ENCODE measurements around the gene SLC4A3. TPM values are rescaled to one million over a fixed set of nuclear protein-coding genes. Genes with fewer than 3 reads are reported as not detected.

Gene SLC4A3
- total RNA-seq, 1 donor from 2014 or later = 24.4 TPM

DNA sequence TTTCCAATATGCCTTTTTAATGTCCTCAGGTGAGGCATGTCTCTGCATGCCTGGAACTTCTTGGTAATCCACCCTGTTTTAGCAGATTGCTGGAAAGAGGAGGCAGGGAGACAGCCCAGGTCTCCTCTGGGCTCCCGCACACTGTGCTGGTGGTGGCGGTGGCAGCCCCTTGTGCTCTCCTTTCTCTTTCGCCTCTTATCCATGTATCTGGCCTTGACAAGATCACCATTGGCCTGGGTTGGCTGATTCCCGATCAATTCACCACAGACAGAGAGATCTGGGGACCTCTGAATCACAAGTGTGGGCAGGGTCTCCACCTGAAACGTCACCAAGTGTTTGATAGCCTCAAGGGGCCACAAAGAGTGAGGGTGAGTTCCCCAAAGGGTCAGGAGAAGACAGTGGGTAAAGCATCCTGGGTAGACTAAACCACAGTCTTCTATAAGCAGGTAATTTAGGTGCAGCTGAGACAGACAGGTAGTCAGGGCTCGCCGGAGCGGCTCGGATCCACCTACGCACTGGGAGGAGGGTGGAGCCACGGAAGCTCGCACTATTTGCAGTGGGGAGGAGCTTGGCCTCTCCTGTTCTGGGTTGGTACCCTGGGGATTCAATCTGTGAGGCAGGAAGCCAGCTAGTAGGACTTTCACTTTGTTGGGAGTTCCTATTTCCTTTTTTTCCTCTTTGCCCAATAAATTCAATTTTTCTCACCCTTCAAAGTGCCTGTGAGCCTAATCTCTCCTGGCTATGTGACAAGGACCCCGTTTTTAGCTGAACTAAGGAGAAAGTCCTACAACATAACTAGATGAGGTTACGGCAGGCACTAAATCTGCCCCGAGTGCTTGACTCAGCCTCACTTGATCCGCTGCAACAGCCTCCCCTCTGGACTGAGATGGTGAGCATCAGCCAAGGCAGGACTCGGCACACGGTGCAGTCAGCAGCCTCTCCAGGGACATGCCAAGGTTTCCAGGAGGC is 57.6 kb downstream of the SLC4A3 start:
- TF ChIP-seq, protein P1, sequence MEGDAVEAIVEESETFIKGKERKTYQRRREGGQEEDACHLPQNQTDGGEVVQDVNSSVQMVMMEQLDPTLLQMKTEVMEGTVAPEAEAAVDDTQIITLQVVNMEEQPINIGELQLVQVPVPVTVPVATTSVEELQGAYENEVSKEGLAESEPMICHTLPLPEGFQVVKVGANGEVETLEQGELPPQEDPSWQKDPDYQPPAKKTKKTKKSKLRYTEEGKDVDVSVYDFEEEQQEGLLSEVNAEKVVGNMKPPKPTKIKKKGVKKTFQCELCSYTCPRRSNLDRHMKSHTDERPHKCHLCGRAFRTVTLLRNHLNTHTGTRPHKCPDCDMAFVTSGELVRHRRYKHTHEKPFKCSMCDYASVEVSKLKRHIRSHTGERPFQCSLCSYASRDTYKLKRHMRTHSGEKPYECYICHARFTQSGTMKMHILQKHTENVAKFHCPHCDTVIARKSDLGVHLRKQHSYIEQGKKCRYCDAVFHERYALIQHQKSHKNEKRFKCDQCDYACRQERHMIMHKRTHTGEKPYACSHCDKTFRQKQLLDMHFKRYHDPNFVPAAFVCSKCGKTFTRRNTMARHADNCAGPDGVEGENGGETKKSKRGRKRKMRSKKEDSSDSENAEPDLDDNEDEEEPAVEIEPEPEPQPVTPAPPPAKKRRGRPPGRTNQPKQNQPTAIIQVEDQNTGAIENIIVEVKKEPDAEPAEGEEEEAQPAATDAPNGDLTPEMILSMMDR (IDR thresholded peaks at IDR 0.05; ENCODE audit: partially characterized antibody, unreplicated experiment) = no peak
- Mint-ChIP-seq H3K4me1 (ENCODE audit: low read depth, unreplicated experiment) (peaks cover 5% of the 10 kb centered on the region), H3K27ac (ENCODE audit: unreplicated experiment) (no peak overlapping the region), H3K9me3 (ENCODE audit: unreplicated experiment) (peaks cover 3% of the 10 kb centered on the region), H3K27me3 (ENCODE audit: unreplicated experiment) (peaks cover 2% of the 10 kb centered on the region), H3K4me3 (ENCODE audit: unreplicated experiment) (peak overlapping the region; percentile 50), H3K36me3 (ENCODE audit: unreplicated experiment) (peaks cover 20% of the 10 kb centered on the region)
- DNase-seq = no peak

DNA sequence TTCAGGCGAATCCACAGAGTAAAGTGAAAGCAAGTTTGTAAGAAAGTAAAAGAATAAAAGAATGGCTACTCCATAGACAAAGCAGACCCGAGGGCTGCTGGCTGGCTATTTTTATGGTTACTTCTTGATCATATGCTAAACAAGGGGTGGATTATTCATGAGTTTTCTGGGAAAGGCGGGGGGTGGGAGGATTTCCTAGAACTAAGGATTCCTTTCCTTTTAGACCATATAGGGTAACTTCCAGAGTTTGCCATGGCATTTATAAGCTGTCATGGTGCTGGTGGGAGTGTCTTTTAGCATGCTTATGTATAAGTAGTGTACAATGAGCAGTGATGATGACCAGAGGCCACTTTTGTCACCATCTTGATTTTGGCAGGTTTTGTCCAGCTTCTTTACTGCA is 59.8 kb downstream of the SLC4A3 start:
- DNase-seq = no peak
- Mint-ChIP-seq H3K4me1 (ENCODE audit: low read depth, unreplicated experiment) (peaks cover 5% of the 10 kb centered on the region), H3K27me3 (ENCODE audit: unreplicated experiment) (peaks cover 2% of the 10 kb centered on the region)

DNA sequence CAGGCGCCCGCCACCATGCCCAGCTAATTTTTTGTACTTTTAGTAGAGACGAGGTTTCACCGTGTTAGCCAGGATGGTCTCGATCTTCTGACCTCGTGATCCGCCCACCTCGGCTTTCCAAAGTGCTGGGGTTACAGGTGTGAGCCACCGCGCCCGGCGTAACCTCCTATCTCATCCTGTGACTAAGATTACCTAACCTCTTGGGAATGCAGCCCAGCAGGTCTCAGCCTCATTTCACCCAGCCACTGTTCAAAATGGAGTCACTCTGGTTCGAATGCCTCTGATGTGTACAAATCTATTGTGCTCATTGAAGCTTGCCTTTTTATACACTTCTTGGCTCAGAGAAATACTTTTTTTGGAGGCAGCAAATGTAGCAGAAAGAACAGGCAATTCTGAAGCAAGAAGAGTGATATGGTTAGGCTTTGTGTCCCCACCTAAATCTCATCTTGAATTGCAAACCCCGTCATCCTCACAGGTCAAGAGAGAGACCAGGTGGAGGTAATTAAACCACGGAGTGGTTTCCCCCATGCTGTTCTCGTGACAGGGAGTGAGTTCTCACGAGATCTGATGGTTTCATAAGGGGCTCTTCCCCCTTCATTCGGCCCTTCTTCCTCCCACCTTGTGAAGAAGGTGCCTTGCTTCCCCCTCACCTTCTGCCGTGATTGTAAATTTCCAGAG is 60.6 kb downstream of the SLC4A3 start:
- Mint-ChIP-seq H3K4me3 (ENCODE audit: unreplicated experiment) (no peak overlapping the region), H3K9me3 (ENCODE audit: unreplicated experiment) (peaks cover 2% of the 10 kb centered on the region), H3K4me1 (ENCODE audit: low read depth, unreplicated experiment) (peaks cover 5% of the 10 kb centered on the region), H3K27ac (ENCODE audit: unreplicated experiment) (no peak overlapping the region), H3K27me3 (ENCODE audit: unreplicated experiment) (no peaks in the 10 kb centered on the region), H3K36me3 (ENCODE audit: unreplicated experiment) (peaks cover 15% of the 10 kb centered on the region)
- TF ChIP-seq, protein P1 (IDR thresholded peaks at IDR 0.05; ENCODE audit: partially characterized antibody, unreplicated experiment) = no peak
- no peak for DNase-seq

More for the DNA sequence above, 59.8 kb downstream of the SLC4A3 start:
- Mint-ChIP-seq H3K4me3 (ENCODE audit: unreplicated experiment) (no peak overlapping the region), H3K36me3 (ENCODE audit: unreplicated experiment) (peaks cover 19% of the 10 kb centered on the region), H3K27ac (ENCODE audit: unreplicated experiment) (no peak overlapping the region), H3K9me3 (ENCODE audit: unreplicated experiment) (peaks cover 2% of the 10 kb centered on the region)
- TF ChIP-seq, protein P1 (IDR thresholded peaks at IDR 0.05; ENCODE audit: partially characterized antibody, unreplicated experiment) = no peak

DNA sequence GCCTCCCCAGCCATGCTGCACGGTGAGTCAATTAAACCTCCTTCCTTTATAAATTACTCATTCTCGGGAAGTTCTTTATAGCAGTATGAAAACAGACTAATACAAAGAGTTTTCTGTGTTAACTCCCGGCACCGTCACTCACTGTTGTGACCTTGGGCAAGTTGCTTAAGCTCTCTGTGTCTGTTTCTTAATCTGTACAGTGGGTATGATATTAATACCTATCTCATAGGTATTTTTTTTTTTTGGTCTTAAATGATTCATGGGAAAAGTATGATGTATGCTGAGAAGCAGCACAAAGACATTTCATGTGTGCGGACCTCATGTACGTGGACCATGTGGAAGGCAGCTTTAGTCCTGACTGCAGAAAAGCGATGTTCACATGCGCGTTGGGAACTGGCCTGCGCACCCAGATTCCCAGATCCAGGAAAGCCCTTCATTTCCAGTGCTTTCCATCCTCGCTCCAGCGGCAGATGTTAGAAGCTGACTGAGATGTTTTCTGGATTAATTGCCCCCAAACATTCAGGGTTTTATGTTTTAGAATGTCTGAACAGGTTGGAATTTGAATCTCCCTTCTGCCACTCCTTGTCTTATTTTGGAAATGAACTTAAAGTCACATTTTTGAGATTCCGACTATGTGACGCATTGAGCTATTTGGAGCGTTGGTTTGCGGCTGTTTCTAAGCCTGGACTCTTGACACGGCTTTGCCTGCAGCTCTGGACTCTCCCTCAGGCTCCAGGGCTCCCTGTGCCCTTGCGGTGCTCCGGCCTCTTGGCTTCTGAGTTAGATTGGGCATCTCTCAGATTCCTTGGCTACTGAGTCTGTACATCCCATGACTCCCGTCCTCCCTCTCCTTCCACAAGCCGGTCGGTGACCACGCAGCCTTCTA is 61.4 kb downstream of the SLC4A3 start:
- no peaks in the 10 kb centered on the region for H3K27me3 Mint-ChIP-seq (ENCODE audit: unreplicated experiment)
- H3K4me3 Mint-ChIP-seq (ENCODE audit: unreplicated experiment) = no peak overlapping the region
- peaks cover 5% of the 10 kb centered on the region for H3K4me1 Mint-ChIP-seq (ENCODE audit: low read depth, unreplicated experiment)
- H3K36me3 Mint-ChIP-seq (ENCODE audit: unreplicated experiment) = peaks cover 8% of the 10 kb centered on the region
- TF ChIP-seq, protein P1 (IDR thresholded peaks at IDR 0.05; ENCODE audit: partially characterized antibody, unreplicated experiment) = no peak
- no peak for DNase-seq
- peaks cover 2% of the 10 kb centered on the region for H3K9me3 Mint-ChIP-seq (ENCODE audit: unreplicated experiment)
- H3K27ac Mint-ChIP-seq (ENCODE audit: unreplicated experiment) = no peak overlapping the region

All from glutamatergic neuron (in vitro differentiated cells).